Measurements from ENCODE around the gene LCK. TPM values are rescaled to one million over a fixed set of nuclear protein-coding genes. Genes with fewer than 3 reads are reported as not detected.

LCK gene
- total RNA-seq, 1 experiment from 2014 or later = 37.6 TPM

DNA sequence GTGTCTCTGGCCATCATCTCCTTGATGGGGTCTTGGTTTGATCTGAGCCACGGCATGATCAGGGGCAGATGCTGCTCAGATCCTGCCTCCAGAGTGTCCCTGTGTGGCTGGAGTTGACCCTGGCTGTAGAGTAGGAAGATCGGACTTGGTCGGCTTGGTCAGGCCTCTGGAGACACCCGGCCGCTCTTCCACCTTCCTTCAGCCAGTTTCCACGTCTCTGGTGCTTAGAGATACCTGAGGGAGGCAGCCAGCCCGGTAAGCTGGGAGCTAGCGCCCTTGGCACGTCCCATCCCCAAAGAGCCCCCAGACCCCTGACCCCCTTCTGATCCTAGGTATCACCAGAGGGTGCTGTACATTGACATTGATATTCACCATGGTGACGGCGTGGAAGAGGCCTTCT, 76.1 kb downstream of the LCK start:
- no peak overlapping the region for H4K8ac ChIP-seq (replicated peaks; ENCODE audit: insufficient read length, low read depth, low read length)
- H3K79me2 ChIP-seq (ENCODE audit: insufficient read depth, low read length) = no peaks in the 10 kb centered on the region
- Mint-ChIP-seq H3K27ac (no peak overlapping the region), H3K4me1 (peaks cover 4 to 8% of the 10 kb centered on the region in 2 experiments), H3K36me3 (ENCODE audit: insufficient read depth in 1 of 3, low read depth in 3 of 3) (peaks cover 31 to 76% (median 64%) of the 10 kb centered on the region in 3 experiments), H3K27me3 (ENCODE audit: low read depth) (no peaks in the 10 kb centered on the region), H3K9me3 (no peaks in the 10 kb centered on the region), H3K4me3 (no peak overlapping the region)
- H3K4ac ChIP-seq (ENCODE audit: low read depth, low read length) = no peak overlapping the region
- H3K9ac ChIP-seq (ENCODE audit: extremely low read depth, insufficient read length, low read length) = no peak overlapping the region
- no peak overlapping the region for H3T11ph ChIP-seq (ENCODE audit: low read length)
- H3K14ac ChIP-seq (ENCODE audit: insufficient read depth, low read length) = no peak overlapping the region
- H3K23me2 ChIP-seq (ENCODE audit: insufficient read length, low read depth, low read length, poor library complexity, severe bottlenecking) = no peaks in the 10 kb centered on the region
- H3K4me2 ChIP-seq (ENCODE audit: insufficient read depth, insufficient read length, low read length) = no peak overlapping the region
- H3K23ac ChIP-seq (ENCODE audit: insufficient read length, low read depth, low read length) = no peak overlapping the region
- no peaks in the 10 kb centered on the region for H3K79me1 ChIP-seq (ENCODE audit: insufficient read depth, low read depth, low read length, poor library complexity, severe bottlenecking)
- no peak overlapping the region for H2BK120ac ChIP-seq (ENCODE audit: low read depth, low read length, poor library complexity, severe bottlenecking)
- DNase-seq = no peak
- no peak overlapping the region for H3K56ac ChIP-seq (ENCODE audit: insufficient read length, low read depth, low read length)
- H2AK5ac ChIP-seq (ENCODE audit: insufficient read length, low read length) = no peak overlapping the region
- no peaks in the 10 kb centered on the region for H3K4me1 ChIP-seq (ENCODE audit: insufficient read depth, low read length)
- H2BK15ac ChIP-seq (ENCODE audit: low read depth, low read length) = no peak overlapping the region
- no peak overlapping the region for H3K18ac ChIP-seq (ENCODE audit: insufficient read length, low read depth, low read length)
- no peaks in the 10 kb centered on the region for H3K27me3 ChIP-seq (ENCODE audit: insufficient read depth, low read length)
- H2BK5ac ChIP-seq (ENCODE audit: insufficient read length, low read length) = no peak overlapping the region
- H2AFZ ChIP-seq (ENCODE audit: low read length) = no peak overlapping the region
- WGBS (ENCODE audit: extremely low coverage, insufficient read length, low lambda C conversion rate) = no CpG with 5 or more reads among the region's 11 CpGs
- no peak overlapping the region for H4K91ac ChIP-seq (ENCODE audit: insufficient read length, low read depth, low read length)
- H4K5ac ChIP-seq (ENCODE audit: insufficient read length, low read depth, low read length) = no peak overlapping the region
- H2BK20ac ChIP-seq (ENCODE audit: low read depth, low read length, poor library complexity, severe bottlenecking) = no peak overlapping the region
- no peaks in the 10 kb centered on the region for H4K20me1 ChIP-seq (ENCODE audit: control insufficient read depth, insufficient read depth, insufficient read length)
- TF ChIP-seq, protein P1, sequence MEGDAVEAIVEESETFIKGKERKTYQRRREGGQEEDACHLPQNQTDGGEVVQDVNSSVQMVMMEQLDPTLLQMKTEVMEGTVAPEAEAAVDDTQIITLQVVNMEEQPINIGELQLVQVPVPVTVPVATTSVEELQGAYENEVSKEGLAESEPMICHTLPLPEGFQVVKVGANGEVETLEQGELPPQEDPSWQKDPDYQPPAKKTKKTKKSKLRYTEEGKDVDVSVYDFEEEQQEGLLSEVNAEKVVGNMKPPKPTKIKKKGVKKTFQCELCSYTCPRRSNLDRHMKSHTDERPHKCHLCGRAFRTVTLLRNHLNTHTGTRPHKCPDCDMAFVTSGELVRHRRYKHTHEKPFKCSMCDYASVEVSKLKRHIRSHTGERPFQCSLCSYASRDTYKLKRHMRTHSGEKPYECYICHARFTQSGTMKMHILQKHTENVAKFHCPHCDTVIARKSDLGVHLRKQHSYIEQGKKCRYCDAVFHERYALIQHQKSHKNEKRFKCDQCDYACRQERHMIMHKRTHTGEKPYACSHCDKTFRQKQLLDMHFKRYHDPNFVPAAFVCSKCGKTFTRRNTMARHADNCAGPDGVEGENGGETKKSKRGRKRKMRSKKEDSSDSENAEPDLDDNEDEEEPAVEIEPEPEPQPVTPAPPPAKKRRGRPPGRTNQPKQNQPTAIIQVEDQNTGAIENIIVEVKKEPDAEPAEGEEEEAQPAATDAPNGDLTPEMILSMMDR (conservative IDR thresholded peaks at IDR 0.05) = no peak
- no peaks in the 10 kb centered on the region for H3K9me3 ChIP-seq (ENCODE audit: control insufficient read depth, low read depth, low read length)
- H3K27ac ChIP-seq (ENCODE audit: insufficient read length, low read depth, low read length) = no peak overlapping the region
- no peak overlapping the region for H2BK12ac ChIP-seq (ENCODE audit: insufficient read length, low read depth, low read length)

Measured in H9 (cell line).